Stimulated activated naive B cell treated with anti-CD40 and anti-IgM and Interleukin-4, amounts not matched to agents 10 μg/mL and 1 μg/mL and 100 μg/mL, for 72 hours (primary cell): ENCODE measurements around the gene MYO6.
"Not testable (repeated sequence)": the region's sequence is repeated elsewhere in the genome, so short reads cannot be mapped to it uniquely, and the experiment has no call there.

Source experiments
- ATAC-seq, 2 donors: fragments of 150-1000 bp; cut with Tn5 transposase; replicated peaks; 2 replicates each; pipeline ENCODE4 v1.10.0; 2021; ENCODE audit warnings: moderate library complexity in 1 of 2
- DNase-seq: peaks from one replicate; pipeline ENCODE4 v3.0.0; 2021
- H3K27ac Mint-ChIP-seq: one replicate; pipeline ENCODE4 v1.8.0; 2022; ENCODE audit warnings: mild to moderate bottlenecking, mixed read lengths
- H3K27me3 Mint-ChIP-seq, 2 donors: one replicate each; pipeline ENCODE4 v1.8.0; 2022; ENCODE audit warnings: mixed read lengths in 2 of 2
- H3K36me3 Mint-ChIP-seq, 2 donors: one replicate each; pipeline ENCODE4 v1.8.0; 2022; ENCODE audit warnings: mixed read lengths in 2 of 2, mild to moderate bottlenecking in 1 of 2
- H3K4me1 Mint-ChIP-seq, 2 donors: one replicate each; pipeline ENCODE4 v1.8.0; 2022; ENCODE audit warnings: mixed read lengths in 2 of 2, mild to moderate bottlenecking in 1 of 2
- H3K4me3 Mint-ChIP-seq, 2 donors: one replicate each; pipeline ENCODE4 v1.8.0; 2022; ENCODE audit warnings: mild to moderate bottlenecking in 2 of 2, mixed read lengths in 2 of 2, moderate library complexity in 1 of 2
- H3K9me3 Mint-ChIP-seq, 2 donors: one replicate each; pipeline ENCODE4 v1.8.0; 2022; ENCODE audit warnings: mixed read lengths in 2 of 2, mild to moderate bottlenecking in 1 of 2

The MYO6 gene

DNA sequence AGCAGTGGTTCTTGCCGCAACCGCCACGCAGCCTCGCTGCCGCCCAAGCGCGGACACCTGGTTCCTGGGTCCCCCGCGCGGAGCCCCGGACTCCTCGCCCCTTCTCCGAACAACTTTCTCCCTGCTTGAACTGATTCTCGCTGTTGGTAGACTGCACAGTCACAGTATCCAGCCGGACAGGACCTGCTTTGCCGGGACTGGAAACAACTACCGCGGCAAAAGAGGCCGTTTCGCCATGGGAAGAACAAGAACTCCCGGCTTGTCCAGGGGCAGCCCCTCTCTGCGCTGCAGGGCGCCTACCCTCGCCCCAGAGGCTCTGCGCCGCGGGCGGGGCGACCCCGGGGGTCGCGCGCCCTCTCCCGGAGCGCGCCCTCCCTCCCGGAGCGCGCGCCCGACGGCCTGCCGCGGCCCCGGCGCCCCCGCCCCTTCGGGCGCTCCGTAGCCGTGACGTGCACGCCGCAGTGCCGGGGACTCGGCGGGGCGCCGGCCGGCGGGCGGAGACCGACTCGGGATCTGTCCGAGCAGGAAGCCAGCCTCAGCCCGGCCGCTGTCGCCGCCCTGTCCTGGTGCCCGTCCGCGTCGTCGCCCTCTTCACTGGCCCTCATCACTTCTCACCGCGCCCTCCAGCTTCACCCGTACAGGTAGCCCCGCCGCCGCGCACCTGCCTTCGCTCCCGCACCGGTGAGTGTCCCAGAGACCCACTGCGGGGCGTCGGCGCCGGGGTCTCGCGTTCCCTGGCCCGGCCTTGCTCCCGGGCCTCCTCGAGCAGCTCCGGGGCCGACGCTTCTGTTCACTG, at the start of gene MYO6:
MYO6 (plus strand) TSS at position 497 of the 796 bp plus-strand sequence. CDS start 68,309 bp downstream, outside the sequence.
- peaks cover 43 to 69% of the 10 kb centered on the region in 2 donors for H3K27me3 Mint-ChIP-seq
- H3K4me1 Mint-ChIP-seq, result peaks cover 7 to 17% of the 10 kb centered on the region in 2 donors
- H3K4me3 Mint-ChIP-seq, result peak within 1 kb of the TSS; percentile 82 to 89
- no peaks in the 10 kb centered on the region for H3K9me3 Mint-ChIP-seq
- DNase-seq, result peak; percentile 5
- ATAC-seq, result peak; percentile 70 to 72
- H3K27ac Mint-ChIP-seq, result no peak within 1 kb of the TSS
- H3K36me3 Mint-ChIP-seq, result no peaks in the 10 kb centered on the region

DNA sequence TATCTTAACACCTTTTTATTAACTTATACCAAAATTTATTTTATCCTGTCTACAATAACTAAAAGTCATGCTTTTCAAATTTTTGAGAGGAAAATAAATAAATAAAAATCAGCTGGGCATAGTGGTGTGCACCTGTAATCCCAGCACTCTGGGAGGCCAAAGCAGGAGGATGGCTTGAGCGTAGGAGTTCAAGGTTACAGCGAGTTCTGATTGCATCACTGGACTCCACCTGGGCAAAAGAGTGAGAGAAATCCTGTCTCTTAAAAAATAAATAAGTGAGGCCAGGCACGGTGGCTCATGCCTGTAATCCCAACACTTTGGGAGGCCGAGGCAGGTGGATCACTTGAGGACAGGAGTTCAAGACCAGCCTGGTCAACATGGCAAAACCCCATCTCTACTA, 40.7 kb upstream of the MYO6 start:
- ATAC-seq, H3K9me3 Mint-ChIP-seq, DNase-seq, H3K4me1 Mint-ChIP-seq, H3K4me3 Mint-ChIP-seq, H3K27me3 Mint-ChIP-seq, H3K27ac Mint-ChIP-seq: not testable (repeated sequence)
- peaks cover 26 to 51% of the 10 kb centered on the region in 2 donors for H3K36me3 Mint-ChIP-seq

DNA sequence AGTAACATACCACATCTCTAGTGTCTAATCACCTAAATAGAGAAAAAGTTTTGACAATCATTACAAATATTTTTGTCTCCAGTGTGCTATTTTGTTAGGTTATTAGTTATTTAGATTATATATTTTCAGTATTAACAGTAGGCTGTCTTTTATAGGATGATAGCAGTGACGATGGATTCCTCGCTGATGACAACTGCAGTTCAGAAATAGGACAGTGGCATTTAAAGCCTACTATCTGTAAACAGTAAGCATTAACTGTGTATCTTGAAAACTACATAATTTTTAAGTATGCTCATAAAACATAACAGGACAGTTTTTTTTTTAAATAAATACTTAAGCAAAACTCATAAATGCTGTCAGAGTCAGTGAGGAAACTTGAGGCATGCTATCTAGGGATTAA, 37.9 kb upstream of the MYO6 start:
- H3K9me3 Mint-ChIP-seq, result no peaks in the 10 kb centered on the region
- H3K4me1 Mint-ChIP-seq, result no peaks in the 10 kb centered on the region
- ATAC-seq (no peak), DNase-seq (no peak)
- H3K36me3 Mint-ChIP-seq, result peaks cover 21 to 47% of the 10 kb centered on the region in 2 donors
- H3K27ac Mint-ChIP-seq, result no peak overlapping the region
- no peak overlapping the region for H3K4me3 Mint-ChIP-seq
- H3K27me3 Mint-ChIP-seq, result no peaks in the 10 kb centered on the region

DNA sequence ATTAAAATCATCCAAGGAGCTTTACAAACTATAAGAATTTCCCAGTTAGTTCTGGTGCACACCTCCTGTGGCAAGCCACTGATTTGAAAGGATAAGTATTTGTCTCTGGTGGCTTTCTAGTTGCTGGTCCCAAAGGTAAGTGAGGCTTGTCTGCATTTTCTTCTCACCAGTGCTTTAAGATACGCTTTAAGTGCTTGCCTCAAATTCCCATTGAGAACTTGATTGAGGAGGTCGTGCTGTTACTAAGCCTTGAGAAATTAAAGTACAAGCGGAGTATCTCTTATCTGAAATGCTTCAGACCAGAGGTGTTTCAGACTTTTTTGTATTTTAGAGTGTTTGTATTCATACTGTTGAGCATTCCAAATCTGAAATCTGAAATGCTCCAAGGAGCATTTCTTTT, 29.9 kb upstream of the MYO6 start:
- peaks cover 14 to 26% of the 10 kb centered on the region in 2 donors for H3K36me3 Mint-ChIP-seq
- no peaks in the 10 kb centered on the region for H3K9me3 Mint-ChIP-seq
- ATAC-seq (no peak), DNase-seq (no peak)
- no peak overlapping the region for H3K4me3 Mint-ChIP-seq
- H3K27ac Mint-ChIP-seq, result no peak overlapping the region
- no peaks in the 10 kb centered on the region for H3K4me1 Mint-ChIP-seq
- H3K27me3 Mint-ChIP-seq, result no peaks in the 10 kb centered on the region

DNA sequence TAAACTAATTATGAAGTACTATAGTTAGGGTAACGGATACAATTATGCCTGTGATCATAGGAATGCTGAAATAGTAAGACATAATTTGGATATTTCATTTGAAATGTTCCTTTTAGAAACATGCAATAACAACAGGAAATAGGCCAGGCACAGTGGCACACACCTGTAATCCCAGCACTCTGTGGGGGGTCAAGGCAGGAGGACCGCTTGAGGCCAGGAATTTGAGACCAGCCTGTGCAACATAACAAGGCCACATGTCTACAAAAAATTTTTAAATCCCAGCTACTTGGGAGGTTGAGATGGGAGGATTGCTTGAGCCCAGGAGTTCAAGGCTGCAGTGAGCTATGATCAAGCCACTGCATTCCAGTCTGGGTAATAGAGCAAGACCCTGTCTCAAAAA, 25.7 kb upstream of the MYO6 start:
- peaks cover 3 to 12% of the 10 kb centered on the region in 2 donors for H3K36me3 Mint-ChIP-seq
- H3K9me3 Mint-ChIP-seq, result no peaks in the 10 kb centered on the region
- no peak overlapping the region for H3K27ac Mint-ChIP-seq
- no peak overlapping the region for H3K4me3 Mint-ChIP-seq
- H3K4me1 Mint-ChIP-seq, result no peaks in the 10 kb centered on the region
- no peaks in the 10 kb centered on the region for H3K27me3 Mint-ChIP-seq
- DNase-seq, result no peak
- no peak for ATAC-seq

DNA sequence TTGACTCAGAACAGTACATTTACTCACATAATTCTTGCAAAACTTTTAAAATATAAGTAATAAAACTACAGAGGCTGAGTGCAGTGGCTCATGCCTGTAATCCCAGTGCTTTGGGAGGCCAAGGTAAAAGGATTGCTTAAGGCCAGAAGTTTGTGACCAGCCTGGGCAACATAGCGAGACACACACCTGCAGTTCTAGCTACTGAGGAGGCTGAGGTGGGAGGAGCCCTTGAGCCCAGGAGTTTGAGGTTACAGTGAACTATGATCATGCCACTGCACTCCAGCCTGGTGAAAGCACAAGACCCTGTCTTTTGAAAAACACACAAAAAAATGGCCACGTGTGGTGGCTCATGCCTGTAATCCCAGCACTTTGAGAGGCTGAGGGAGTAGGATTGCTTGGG, 21.8 kb upstream of the MYO6 start:
- no peaks in the 10 kb centered on the region for H3K9me3 Mint-ChIP-seq
- DNase-seq (no peak), ATAC-seq (no peak)
- H3K27ac Mint-ChIP-seq, result no peak overlapping the region
- H3K36me3 Mint-ChIP-seq, result no peaks in the 10 kb centered on the region
- H3K4me3 Mint-ChIP-seq, result no peak overlapping the region
- H3K4me1 Mint-ChIP-seq, result no peaks in the 10 kb centered on the region
- peaks cover 0 to 9% of the 10 kb centered on the region in 2 donors for H3K27me3 Mint-ChIP-seq

DNA sequence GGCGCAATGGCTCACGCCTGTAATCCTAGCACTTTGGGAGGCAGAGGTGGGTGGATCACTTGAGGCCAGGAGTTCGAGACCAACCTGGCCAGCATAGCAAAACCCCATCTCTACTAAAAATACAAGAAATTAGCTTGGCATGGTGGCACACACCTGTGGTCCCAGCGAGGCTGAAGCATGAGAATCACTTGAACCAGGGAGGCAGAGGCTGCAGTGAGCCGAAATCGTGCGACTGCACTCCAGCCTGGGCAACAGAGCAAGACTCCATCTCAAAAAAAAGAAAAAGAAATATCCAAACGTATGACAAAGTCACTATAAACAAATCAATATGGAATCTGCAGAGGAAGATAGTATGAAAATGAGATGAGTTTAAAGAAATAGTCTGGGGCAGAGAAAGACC, 18.0 kb upstream of the MYO6 start:
- H3K27ac Mint-ChIP-seq, H3K4me3 Mint-ChIP-seq, ATAC-seq, DNase-seq, H3K36me3 Mint-ChIP-seq, H3K4me1 Mint-ChIP-seq, H3K9me3 Mint-ChIP-seq: not testable (repeated sequence)
- H3K27me3 Mint-ChIP-seq, result peaks cover 7 to 25% of the 10 kb centered on the region in 2 donors

DNA sequence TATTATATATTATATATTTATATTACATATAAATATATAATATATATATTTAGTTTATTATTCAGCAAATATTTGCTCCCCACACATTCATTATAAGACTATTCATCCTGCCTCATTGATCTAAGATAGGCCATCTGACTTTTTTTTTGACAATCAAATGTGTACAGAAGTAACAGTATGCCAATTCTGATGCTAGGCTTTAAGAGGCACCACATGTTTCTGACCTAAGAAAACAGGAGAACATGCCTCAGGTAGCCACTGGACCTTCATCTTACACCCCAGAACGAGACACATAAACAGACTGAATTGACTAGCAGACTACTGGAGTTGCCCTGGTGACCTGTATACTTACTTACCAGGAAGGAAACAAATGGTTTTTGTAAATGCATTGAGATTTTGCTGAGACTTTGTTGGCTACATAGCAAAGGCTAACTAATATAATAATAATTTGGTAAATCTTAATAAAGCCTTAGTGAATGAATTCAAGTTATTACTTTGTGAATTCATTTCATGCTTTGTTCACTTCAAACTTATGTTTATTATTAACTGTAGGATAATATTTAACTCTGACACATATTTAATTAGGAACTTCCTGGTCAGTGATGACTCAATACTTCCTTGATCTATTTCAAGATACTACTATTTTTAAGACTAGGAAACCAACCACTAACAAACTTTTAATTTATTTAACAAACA, 13.4 kb upstream of the MYO6 start:
- no peak overlapping the region for H3K27ac Mint-ChIP-seq
- H3K4me3 Mint-ChIP-seq, result no peak overlapping the region
- DNase-seq, result no peak
- H3K4me1 Mint-ChIP-seq, result peaks cover 0 to 2% of the 10 kb centered on the region in 2 donors
- H3K36me3 Mint-ChIP-seq, result no peaks in the 10 kb centered on the region
- peak in 1 of 2 donors; percentile 46 for ATAC-seq
- H3K27me3 Mint-ChIP-seq, result peaks cover 14 to 23% of the 10 kb centered on the region in 2 donors
- H3K9me3 Mint-ChIP-seq, result peaks cover 5% of the 10 kb centered on the region in 2 donors

DNA sequence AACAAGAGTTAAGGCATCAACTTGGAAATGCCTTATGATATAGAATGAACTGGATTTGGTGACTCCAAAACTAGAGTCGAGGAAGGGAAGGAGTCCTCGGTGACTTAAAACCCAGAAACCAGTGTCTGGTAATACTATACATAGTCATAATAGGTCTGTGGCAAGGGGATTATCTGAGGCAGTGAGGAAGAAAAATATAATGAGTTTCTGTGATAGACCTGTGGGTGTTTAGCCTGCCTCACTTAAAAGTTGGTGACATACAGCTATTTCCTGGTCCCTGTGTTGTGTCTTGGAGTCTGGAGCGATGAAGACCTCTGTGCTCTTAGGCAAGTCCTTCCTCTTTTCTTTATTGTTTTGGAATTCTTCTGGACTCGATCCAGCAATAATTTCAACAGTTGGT, 5.1 kb upstream of the MYO6 start:
- Mint-ChIP-seq H3K36me3 (no peaks in the 10 kb centered on the region), H3K27me3 (peaks cover 40 to 44% of the 10 kb centered on the region in 2 donors), H3K9me3 (no peaks in the 10 kb centered on the region), H3K4me1 (peaks cover 5 to 10% of the 10 kb centered on the region in 2 donors), H3K27ac (no peak overlapping the region), H3K4me3 (no peak overlapping the region)
- no peak for DNase-seq
- no peak for ATAC-seq

DNA sequence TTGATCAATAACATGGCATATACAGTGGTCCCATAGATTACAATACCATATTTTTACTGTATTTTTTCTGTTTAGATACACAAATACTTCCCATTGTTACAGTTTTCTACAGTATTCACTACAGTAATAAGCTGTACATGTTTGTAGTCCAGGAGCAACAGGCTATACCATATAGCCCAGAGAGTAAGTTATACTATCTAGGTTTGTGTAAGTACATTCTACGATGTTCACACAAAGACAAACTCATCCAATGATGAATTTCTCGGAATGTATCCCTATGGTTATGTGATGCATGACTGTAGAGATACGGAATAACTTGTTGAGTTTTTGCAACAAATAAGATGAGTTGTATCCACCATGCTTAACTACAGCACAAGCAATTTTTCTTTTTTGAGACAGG, 3.6 kb upstream of the MYO6 start:
- Mint-ChIP-seq H3K27me3 (peaks cover 42 to 49% of the 10 kb centered on the region in 2 donors), H3K9me3 (no peaks in the 10 kb centered on the region), H3K27ac (no peak overlapping the region), H3K4me1 (peaks cover 7 to 17% of the 10 kb centered on the region in 2 donors), H3K4me3 (no peak overlapping the region), H3K36me3 (no peaks in the 10 kb centered on the region)
- ATAC-seq, result no peak
- no peak for DNase-seq

DNA sequence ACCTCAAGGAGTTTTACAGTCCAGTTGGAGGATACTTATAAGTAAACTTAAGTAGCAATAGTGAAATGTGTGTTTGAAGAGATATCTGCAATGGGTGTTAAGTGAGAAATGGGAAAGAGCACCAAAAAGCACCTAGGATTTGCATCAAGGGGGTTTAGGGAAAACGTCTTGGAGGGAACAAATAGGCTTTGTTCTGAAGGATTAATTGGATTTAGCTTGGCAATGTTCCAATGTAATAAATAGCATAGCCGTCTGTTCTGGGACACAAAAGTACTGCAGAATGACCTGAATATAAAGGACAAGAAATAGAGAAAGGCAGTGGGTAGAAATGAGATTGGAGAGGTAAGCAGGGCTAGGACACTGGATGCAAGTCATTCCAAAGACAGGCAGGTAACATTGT, 2.8 kb upstream of the MYO6 start:
- H3K27ac Mint-ChIP-seq, result no peak overlapping the region
- DNase-seq (no peak), ATAC-seq (no peak)
- no peaks in the 10 kb centered on the region for H3K36me3 Mint-ChIP-seq
- peaks cover 7 to 17% of the 10 kb centered on the region in 2 donors for H3K4me1 Mint-ChIP-seq
- H3K9me3 Mint-ChIP-seq, result no peaks in the 10 kb centered on the region
- no peak overlapping the region for H3K4me3 Mint-ChIP-seq
- H3K27me3 Mint-ChIP-seq, result peaks cover 48 to 56% of the 10 kb centered on the region in 2 donors

DNA sequence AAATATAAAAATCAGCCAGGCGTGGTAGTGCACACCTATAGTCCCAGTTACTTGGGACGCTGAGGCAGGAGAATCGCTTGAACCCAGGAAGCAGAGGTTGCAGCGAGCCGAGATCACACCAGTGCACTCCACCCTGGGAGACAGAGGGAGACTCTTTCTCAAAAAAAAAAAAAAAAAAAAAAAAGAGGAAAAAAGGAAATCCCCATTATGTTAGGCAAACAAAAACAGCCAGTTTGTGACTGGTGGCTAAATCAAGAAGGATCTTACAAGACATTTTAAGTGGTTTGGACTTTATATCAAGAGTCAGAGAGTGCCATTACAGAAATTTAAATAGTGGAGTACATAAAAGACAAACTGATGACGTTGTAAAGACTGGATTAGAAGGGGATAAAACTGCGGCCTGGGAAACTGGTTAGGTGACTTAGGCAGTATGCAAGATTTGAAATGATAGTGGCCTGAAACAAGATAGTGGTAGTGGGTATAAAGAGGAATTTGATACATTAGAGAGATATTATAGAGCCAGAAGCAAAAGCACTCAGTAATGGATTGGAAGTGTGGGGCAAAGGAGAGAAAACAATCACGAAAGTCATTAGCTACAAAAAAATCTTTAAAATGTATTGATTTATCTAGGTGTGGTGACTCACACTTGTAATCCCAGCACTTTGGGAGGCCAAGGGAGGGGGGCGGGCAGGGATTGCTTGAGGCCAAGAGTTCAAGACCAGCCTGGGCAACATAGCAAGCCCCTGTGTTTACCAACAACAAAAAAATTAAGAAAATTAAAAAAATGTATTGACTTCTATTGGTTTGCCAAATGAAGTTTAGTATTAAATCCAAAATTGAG, 1.7 kb upstream of the MYO6 start:
- peak overlapping the region in 1 of 2 donors; percentile 5 for H3K4me3 Mint-ChIP-seq
- H3K4me1 Mint-ChIP-seq, result peaks cover 7 to 17% of the 10 kb centered on the region in 2 donors
- H3K27ac Mint-ChIP-seq, result peak overlapping the region; percentile 10
- H3K9me3 Mint-ChIP-seq, result no peaks in the 10 kb centered on the region
- peaks cover 45 to 63% of the 10 kb centered on the region in 2 donors for H3K27me3 Mint-ChIP-seq
- no peak for DNase-seq
- no peaks in the 10 kb centered on the region for H3K36me3 Mint-ChIP-seq
- ATAC-seq, result no peak

DNA sequence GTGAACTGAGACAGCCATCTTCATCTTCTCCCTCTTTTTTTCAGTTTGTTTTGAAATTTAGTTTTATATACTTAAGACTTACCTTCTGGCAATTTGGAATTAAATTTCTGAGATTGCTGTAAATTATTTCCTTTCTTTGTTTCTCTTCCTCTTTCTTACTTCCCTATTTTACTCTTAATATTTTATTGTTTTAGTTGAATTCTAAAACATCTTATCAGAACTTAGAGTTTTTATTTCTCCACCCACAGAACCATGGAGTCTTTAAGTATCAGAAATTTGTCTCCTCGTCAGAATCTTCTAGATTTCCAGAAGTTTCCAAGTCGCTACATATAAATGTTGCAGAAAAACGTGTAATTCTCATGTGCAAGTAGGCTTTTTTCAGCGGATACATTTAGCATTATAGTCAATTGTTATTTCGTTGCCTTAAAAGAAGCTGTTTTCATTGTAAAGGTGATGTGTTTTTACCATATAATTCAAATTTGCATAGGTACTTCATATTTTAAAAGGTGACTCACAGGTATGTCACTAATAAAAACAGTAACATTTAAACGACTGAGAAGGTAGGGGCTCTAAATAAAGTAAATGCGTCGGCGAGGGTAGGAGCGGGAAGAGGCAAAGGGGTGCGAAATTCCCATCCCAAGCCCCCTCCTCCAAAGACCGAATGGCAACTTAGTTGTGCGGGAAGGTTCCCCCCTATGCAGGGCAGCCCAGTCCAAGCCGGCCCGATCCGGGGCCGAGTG, 866 bp upstream of the MYO6 start:
- DNase-seq, result no peak
- Mint-ChIP-seq H3K36me3 (no peaks in the 10 kb centered on the region), H3K4me1 (peaks cover 7 to 17% of the 10 kb centered on the region in 2 donors), H3K4me3 (peak overlapping the region; percentile 82 to 83), H3K27me3 (peaks cover 50 to 71% of the 10 kb centered on the region in 2 donors), H3K27ac (no peak overlapping the region), H3K9me3 (no peaks in the 10 kb centered on the region)
- peak; percentile 30 to 37 for ATAC-seq

DNA sequence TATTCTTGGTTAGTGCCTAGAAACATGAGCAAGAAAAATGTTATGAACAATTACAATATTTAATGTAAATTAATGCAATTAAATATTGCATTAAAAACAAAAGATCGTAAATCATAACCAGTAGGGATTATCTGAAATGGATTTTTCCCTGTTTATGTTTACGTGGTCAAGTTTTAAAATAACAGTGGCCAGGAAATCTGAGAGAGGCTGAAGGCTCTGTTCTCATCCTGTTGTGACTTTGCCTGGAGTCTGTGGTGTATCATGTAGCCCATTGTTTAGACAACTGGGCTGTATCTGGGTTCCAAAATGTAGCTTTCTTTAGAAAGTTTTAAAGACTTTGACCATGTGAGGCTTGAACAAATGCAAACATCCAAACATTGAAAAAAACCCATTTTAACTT, 2.4 kb downstream of the MYO6 start:
- DNase-seq, result no peak
- Mint-ChIP-seq H3K27ac (no peak overlapping the region), H3K4me3 (no peak overlapping the region), H3K36me3 (no peaks in the 10 kb centered on the region), H3K9me3 (no peaks in the 10 kb centered on the region), H3K4me1 (peaks cover 7 to 17% of the 10 kb centered on the region in 2 donors), H3K27me3 (peaks cover 41 to 61% of the 10 kb centered on the region in 2 donors)
- no peak for ATAC-seq
